Gastrocnemius medialis (tissue), 4 donors: ENCODE results near the gene UBE2E1.

Experiments
- CTCF ChIP-seq, 5 experiments: fragments of 450-650 bp in 3 of 5; fragments of 200-600 bp in 2 of 5; sonication (generic) in 2 of 5; IDR thresholded peaks in 4 of 5; conservative IDR thresholded peaks in 1 of 5; 1 replicate in 4 of 5; 2 replicates in 1 of 5; pipeline ENCODE4 v1.5.1; 2016 to 2019; ENCODE audit warnings: antibody characterized with exemption in 5 of 5, mild to moderate bottlenecking in 3 of 5, moderate library complexity in 3 of 5
- POLR2A ChIP-seq, 2 donors: fragments of 450-650 bp; IDR thresholded peaks; one replicate each; pipeline ENCODE4 v1.6.1; 2017; ENCODE audit warnings: antibody characterized with exemption in 2 of 2, mild to moderate bottlenecking in 2 of 2, moderate library complexity in 2 of 2

GRCh38 chr3:23762759-23763477 lies 42.8 kb upstream of the UBE2E1 start:
- no peak for TF ChIP-seq CTCF (IDR thresholded peaks at IDR 0.05 in 4 of 5, conservative IDR thresholded peaks at IDR 0.05 in 1 of 5)
- no peak for TF ChIP-seq POLR2A (IDR thresholded peaks at IDR 0.05)
